Gastroesophageal sphincter (tissue), 3 donors: ENCODE data around the gene FREM1.

Experiments used
- CTCF ChIP-seq, 4 experiments: fragments of 200-600 bp in 2 of 4; fragments of 450-650 bp in 2 of 4; sonication (generic) in 1 of 4; IDR thresholded peaks; one replicate each; pipeline ENCODE4 v1.5.1; 2017 to 2019; ENCODE audit warnings: antibody characterized with exemption in 4 of 4, mild to moderate bottlenecking in 2 of 4, moderate library complexity in 2 of 4
- POLR2A ChIP-seq, 2 donors: fragments of 450-650 bp; IDR thresholded peaks; one replicate each; pipeline ENCODE4 v1.6.1; 2017; ENCODE audit warnings: antibody characterized with exemption in 2 of 2, mild to moderate bottlenecking in 2 of 2, moderate library complexity in 1 of 2

GRCh38 chr9:14926941-14927624 lies 16.9 kb upstream of the FREM1 start:
- TF ChIP-seq CTCF (IDR thresholded peaks at IDR 0.05) (no peak), POLR2A (IDR thresholded peaks at IDR 0.05) (no peak)
